Measurements from ENCODE around the gene EIPR1.

EIPR1 gene

DNA sequence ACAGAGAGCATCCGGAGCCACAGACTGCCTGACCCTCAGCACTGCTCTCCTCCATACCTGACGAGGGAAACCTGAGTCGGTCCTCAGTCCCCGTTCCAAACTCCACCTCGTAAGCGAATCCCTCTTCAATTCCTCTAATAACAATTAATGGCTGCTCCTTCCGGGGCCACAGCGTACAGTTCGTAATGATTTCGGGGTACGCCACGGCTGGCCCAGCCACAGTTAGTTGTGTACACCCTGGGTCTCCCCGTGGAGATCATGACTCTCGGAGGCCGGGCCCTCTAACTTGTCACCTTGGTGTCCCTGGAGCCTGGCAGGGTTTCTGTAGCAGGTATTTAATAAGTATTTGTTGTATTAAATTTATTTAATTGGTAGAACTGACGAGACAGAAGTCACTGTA lies 121.5 kb downstream of the EIPR1 start:
- TF ChIP-seq POLR2A (IDR thresholded peaks at IDR 0.05; ENCODE audit: low read depth, low read length): no peak
- FAIRE-seq: no peak
- no peak for DNase-seq (ENCODE audit: insufficient read length, low spot score)

DNA sequence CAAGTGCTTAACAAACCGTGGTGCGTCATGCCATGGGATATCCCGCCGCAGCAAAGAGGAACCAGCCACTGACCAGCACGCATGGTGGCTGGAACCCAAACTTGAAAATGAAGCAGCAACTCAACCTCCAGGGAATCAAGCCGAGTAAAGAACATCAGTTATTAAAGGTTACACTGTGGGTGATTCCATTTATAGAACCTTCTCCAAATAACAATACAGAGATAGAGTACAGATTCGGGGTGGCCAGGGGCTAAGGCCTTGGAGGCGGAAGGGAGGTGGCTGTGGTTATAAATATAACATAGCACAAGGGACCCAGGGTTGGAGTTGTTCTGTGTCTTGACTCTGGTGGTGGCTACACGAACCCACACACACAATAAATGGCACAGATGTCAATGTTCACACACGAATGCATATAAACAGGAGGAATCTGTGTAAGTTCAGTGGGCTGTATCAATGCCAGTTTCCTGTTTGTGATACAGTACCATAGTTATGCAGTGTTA lies 123.1 kb downstream of the EIPR1 start:
- DNase-seq (ENCODE audit: insufficient read length, low spot score) (no peak), FAIRE-seq (no peak)
- TF ChIP-seq POLR2A (IDR thresholded peaks at IDR 0.05; ENCODE audit: low read depth, low read length): no peak

DNA sequence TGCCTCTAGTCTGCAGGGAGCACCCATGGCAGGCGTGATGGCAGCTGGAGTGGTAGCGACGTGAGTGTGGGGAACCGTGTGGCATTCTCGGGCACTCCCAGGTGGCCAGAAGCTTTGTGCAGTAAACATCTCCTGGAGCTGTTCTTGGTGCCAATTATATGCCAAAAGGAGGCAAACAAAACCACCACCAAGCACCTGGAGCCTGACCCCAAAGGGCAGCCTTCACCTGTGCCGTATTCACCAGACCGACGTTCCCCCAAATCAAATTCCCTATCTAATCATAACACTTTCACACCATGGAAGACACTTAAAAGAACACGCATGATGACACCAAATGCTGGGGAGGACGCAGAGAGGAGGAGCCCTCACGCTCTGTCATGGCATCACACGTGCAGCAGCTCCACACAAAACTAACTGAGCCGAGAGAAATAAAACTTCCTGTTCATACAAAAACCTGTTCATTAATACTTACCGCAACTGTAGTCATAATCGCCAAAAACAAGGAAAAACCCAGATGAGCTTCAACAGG lies 123.6 kb downstream of the EIPR1 start:
- FAIRE-seq (no peak), DNase-seq (ENCODE audit: insufficient read length, low spot score) (no peak)
- no peak for TF ChIP-seq POLR2A (IDR thresholded peaks at IDR 0.05; ENCODE audit: low read depth, low read length)

DNA sequence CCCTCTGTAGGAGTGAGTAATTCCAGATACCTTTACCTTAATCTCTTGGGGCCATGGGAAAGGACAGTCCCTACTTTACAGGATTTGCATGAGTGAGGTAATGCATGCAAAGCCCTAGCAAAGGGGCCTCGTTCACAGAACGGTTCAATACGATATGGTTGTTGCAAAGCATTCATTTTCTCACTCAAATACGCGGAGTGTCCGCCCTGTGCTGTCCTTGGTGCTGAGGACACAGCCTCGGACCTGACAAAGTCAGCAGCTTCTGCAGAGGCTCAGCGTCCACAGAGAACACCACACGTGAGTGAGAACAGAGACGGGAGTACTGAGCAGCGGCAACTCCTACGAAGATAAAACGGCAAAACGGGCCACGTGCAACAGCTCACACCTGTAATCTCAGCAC lies 125.7 kb downstream of the EIPR1 start:
- FAIRE-seq: no peak
- no peak for TF ChIP-seq POLR2A (IDR thresholded peaks at IDR 0.05; ENCODE audit: low read depth, low read length)
- DNase-seq (ENCODE audit: insufficient read length, low spot score): no peak

DNA sequence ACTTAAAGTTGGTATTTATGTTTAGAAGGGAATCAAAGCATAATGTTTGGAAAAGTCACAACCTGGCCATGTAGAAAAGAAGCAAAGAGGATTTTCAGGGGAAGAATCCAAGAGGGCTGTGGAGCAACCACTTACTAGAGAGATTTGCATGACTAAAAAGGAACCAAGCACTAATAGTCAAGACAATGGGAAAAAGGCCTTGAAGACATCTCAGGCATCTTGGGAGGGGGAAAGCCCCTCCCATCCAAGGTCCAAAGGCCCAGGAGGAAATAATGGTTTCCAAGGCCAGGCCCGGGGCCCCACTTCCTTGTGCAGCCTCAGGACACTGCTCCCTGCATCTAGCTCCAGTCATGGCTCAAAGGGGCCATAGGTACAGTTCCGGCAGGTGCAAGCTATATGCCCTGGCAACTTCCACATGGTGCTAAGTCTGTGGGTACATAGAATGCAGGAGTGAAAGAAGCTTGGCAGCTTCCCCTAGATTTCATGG lies 128.1 kb downstream of the EIPR1 start:
- no peak for FAIRE-seq
- no peak for TF ChIP-seq POLR2A (IDR thresholded peaks at IDR 0.05; ENCODE audit: low read depth, low read length)
- no peak for DNase-seq (ENCODE audit: insufficient read length, low spot score)

DNA sequence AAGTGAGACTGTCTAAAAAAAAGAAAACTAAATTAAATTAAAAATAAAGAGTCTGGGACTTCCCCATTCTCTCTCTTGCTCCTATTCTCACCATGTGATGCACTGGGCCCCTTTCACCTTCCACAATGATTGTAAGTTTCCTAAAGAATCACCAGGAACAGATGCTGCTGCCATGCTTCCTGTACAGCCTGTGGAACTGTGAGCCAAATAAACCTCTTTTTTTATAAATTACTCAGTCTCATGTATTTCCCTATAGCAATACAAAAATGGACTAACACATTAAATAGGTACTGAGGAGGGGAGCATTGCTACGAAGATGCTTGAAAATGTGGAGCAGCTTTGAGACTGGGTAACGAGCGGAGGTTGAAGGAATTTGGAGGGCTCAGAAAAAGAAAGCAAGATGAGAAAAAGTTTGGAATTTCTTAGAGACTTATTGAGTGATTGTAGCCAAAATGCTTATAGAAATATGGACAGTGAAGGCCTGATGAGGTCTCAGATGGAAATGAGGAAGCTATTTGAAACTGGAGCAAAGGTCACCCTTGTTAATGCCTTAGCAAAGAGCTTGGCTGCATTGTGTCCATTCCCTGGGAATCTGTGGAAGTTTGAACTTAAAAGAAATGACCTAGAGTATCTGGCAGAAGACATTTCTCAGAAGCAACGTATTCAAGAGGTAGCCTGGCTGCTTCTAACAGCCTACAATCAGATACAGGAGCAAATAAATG lies 128.7 kb downstream of the EIPR1 start:
- DNase-seq (ENCODE audit: insufficient read length, low spot score) (no peak), FAIRE-seq (no peak)
- TF ChIP-seq POLR2A (IDR thresholded peaks at IDR 0.05; ENCODE audit: low read depth, low read length): no peak

DNA sequence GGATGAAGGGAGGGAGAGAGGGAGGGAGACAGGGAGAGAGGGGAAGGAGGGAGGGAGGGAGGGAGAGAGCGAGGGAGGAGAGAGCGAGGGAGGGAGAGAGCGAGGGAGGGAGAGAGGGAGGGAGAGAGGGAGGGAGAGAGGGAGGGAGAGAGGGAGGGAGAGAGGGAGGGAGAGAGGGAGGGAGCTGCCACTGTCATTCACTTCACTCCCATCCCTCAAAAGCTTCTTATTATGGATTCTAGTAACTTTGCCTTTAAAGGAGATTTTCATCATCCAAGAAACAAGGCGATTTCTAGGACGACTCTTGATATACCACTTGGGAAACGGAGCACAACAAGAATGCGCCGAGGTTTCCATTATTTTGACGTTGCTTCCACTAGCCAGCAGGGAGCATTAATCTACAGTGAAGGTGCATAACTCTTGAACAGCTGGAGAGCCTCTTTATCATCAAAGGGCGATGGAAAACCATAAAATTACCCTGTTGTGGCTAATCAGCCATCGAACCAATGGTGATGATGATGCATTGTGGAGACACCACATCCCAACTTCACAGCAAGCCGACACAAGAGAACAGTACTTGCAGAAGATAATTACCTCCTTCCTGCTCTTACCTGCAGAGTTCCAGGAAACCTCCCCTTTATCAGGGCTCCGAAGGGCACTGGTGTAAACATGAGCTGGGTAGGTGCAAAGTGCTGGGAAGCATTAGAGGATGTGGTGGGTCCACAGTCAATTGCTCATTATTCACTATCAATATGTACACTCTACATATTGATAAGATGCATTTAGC lies 130.5 kb downstream of the EIPR1 start:
- no peak for TF ChIP-seq POLR2A (IDR thresholded peaks at IDR 0.05; ENCODE audit: low read depth, low read length)
- DNase-seq (ENCODE audit: insufficient read length, low spot score) (no peak), FAIRE-seq (no peak)

DNA sequence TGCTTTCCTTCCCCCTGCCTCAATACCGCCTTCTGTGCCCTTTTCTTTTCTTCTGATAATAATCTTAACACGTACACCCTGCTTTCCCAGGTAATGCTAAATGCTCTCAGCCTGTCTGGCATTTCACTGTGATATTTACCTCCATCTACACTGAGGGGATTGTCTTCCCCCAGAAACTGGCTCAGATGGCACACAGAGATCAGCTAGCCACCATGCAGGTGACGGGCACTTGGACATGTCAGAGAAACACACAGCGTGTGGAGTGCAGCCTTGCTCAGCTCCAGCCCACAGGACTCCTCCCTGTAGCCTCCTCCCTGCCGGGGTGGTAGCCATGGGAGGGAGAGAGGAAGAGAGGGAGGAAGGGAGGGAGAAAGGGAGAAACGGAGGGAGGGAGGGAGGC lies 131.2 kb downstream of the EIPR1 start:
- DNase-seq (ENCODE audit: insufficient read length, low spot score): no peak
- FAIRE-seq: no peak
- TF ChIP-seq POLR2A (IDR thresholded peaks at IDR 0.05; ENCODE audit: low read depth, low read length): no peak

DNA sequence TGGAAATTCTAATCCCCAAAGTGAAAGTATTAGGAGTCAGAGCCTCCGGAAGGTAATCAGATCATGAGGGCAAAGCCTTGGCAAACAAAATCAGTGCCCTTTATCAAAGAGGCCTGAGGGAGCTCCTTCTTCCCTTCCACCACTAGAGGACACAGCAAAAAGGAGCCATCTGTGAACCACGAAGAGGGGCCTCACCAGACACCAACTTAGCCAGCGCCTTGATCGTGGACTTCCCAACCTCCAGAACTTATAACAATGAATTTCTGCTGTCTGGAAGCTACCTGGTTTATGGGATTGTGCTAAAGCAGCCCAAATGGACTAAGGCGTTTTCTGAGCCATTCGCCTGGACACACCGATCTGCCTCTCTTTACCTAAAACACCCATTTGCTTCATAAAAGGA lies 133.1 kb downstream of the EIPR1 start:
- no peak for FAIRE-seq
- TF ChIP-seq POLR2A (IDR thresholded peaks at IDR 0.05; ENCODE audit: low read depth, low read length): no peak

DNA sequence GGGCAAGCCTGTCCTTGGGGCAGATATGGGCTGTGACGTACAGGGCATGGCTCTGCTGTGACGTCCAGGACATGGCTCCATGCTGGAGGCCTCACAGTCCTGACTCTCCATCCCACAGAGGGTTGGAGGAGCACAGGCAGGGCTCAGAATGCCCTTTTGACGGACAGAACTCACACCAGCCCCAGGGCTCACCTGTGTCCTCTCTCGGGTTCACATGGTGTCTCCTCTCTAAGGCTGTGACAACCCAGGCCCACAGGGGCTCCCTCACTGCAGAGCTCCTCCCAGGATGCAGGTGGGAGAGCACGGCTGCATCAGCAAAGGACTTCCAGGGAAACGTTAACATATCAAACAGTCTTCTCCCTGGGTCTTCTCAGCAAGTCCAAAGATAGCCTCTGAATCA lies 133.8 kb downstream of the EIPR1 start:
- no peak for TF ChIP-seq POLR2A (IDR thresholded peaks at IDR 0.05; ENCODE audit: low read depth, low read length)
- FAIRE-seq: no peak
- no peak for DNase-seq (ENCODE audit: insufficient read length, low spot score)

More for the DNA sequence above, 133.1 kb downstream of the EIPR1 start:
- DNase-seq (ENCODE audit: insufficient read length, low spot score): no peak

DNA sequence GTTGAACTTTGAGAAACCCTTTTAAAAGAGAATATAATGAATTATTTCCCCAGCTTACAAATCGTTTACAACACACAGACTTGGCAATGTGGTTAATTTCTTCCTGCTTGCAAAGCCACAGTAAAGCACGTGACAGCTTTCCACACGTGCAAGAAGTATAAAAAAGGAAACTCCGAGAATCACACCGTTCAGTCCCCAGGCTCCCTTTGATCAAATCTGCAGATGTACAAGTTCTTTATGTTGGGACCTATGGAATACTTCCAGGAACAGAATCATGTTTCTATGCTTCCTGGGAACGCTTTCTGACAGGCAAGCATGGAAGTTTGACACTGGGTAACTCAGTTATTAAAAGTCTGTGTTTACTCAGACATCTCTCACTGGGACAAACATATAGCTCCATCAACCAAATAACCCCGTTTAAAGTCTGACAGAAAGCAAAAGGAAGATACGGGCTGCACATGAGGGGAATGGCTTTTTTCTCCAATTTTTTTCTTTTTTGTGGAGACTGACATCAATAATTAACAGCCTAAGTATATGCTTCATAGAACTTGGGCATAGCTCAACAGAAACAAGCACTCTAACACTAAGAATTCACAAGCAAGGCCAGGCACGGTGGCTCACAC lies 134.8 kb downstream of the EIPR1 start:
- no peak for FAIRE-seq
- TF ChIP-seq POLR2A (IDR thresholded peaks at IDR 0.05; ENCODE audit: low read depth, low read length): no peak
- no peak for DNase-seq (ENCODE audit: insufficient read length, low spot score)

DNA sequence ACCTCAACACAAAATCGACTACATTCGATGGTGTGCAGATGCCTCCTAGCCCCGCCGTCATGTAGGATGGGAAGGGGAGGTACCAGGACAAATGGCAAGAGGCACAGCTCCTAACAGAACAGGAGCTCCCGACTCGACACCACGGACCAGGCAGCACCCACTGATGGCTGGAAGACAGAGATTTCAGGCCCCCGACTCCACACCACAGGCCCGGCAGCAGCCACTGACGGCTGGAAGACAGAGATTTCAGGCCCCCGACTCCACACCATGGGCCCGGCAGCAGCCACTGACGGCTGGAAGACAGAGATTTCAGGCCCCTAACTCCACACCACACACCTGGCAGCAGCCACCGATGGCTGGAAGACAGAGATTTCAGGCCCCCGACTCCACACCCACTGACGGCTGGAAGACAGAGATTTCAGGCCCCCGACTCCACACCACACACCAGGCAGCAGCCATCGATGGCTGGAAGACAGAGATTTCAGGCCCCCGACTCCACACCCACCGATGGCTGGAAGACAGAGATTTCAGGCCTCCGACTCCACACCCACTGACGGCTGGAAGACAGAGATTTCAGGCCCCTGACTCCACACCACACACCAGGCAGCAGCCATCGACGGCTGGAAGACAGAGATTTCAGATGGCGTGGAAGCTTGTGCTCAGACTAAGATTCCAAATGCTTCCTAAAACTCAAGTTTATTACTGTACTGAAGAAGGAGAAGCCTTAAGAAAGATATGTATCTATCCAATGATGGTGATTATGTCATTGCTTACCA lies 135.5 kb downstream of the EIPR1 start:
- FAIRE-seq (no peak), DNase-seq (ENCODE audit: insufficient read length, low spot score) (no peak)
- no peak for TF ChIP-seq POLR2A (IDR thresholded peaks at IDR 0.05; ENCODE audit: low read depth, low read length)
